Activated T-helper 17 cell treated with anti-CD3 and anti-CD28 coated beads, Interleukin-2, amount 50 U/mL, for 72 hours (primary cell): ENCODE data around the gene ARSB. TPM values are rescaled to one million over a fixed set of nuclear protein-coding genes. Genes with fewer than 3 reads are reported as not detected.

Experiments
- ATAC-seq: fragments of 150-1000 bp; cut with Tn5 transposase; replicated peaks from 2 replicates; pipeline ENCODE4 v1.10.0; 2021; ENCODE audit warnings: mild to moderate bottlenecking, moderate library complexity
- H3K27ac Mint-ChIP-seq: one replicate; pipeline ENCODE4 v1.8.0; 2022; ENCODE audit warnings: mixed read lengths
- H3K27me3 Mint-ChIP-seq: one replicate; pipeline ENCODE4 v1.8.0; 2022; ENCODE audit warnings: mixed read lengths
- H3K36me3 Mint-ChIP-seq: one replicate; pipeline ENCODE4 v1.8.0; 2022; ENCODE audit warnings: low read depth, mild to moderate bottlenecking, mixed read lengths
- H3K4me1 Mint-ChIP-seq: one replicate; pipeline ENCODE4 v1.8.0; 2022; ENCODE audit warnings: mixed read lengths
- H3K4me3 Mint-ChIP-seq: one replicate; pipeline ENCODE4 v1.8.0; 2022; ENCODE audit warnings: mild to moderate bottlenecking, mixed read lengths
- H3K9me3 Mint-ChIP-seq: one replicate; pipeline ENCODE4 v1.8.0; 2022; ENCODE audit warnings: mixed read lengths
- total RNA-seq, 2 donors: library from RNA; stranded (reverse); gene quantifications; one replicate each; pipeline ENCODE4 v1.2.3, GENCODE V29; 2022

The ARSB gene
- total RNA-seq, 2 donors from 2014 or later, result 6.2 to 21.9 TPM

- no peak for ATAC-seq
- H3K4me1 Mint-ChIP-seq, result no peaks in the 10 kb centered on the region
- H3K27ac Mint-ChIP-seq, result no peak overlapping the region
- no peak overlapping the region for H3K4me3 Mint-ChIP-seq
- peaks cover 5% of the 10 kb centered on the region for H3K9me3 Mint-ChIP-seq
- H3K27me3 Mint-ChIP-seq, result peaks cover 9% of the 10 kb centered on the region
- no peaks in the 10 kb centered on the region for H3K36me3 Mint-ChIP-seq
Measured at GRCh38 chr5:79008362-79008761, 23.3 kb upstream of the ARSB start.

GRCh38 chr5:79007872-79008271 lies 22.8 kb upstream of the ARSB start:
- no peak for ATAC-seq
- no peaks in the 10 kb centered on the region for H3K36me3 Mint-ChIP-seq
- no peaks in the 10 kb centered on the region for H3K9me3 Mint-ChIP-seq
- H3K27ac Mint-ChIP-seq, result no peak overlapping the region
- H3K27me3 Mint-ChIP-seq, result peaks cover 9% of the 10 kb centered on the region
- H3K4me1 Mint-ChIP-seq, result no peaks in the 10 kb centered on the region
- H3K4me3 Mint-ChIP-seq, result no peak overlapping the region

GRCh38 chr5:79005936-79006631 lies 21.0 kb upstream of the ARSB start:
- H3K9me3 Mint-ChIP-seq, result no peaks in the 10 kb centered on the region
- no peak overlapping the region for H3K27ac Mint-ChIP-seq
- no peaks in the 10 kb centered on the region for H3K36me3 Mint-ChIP-seq
- peaks cover 22% of the 10 kb centered on the region for H3K27me3 Mint-ChIP-seq
- no peak for ATAC-seq
- no peaks in the 10 kb centered on the region for H3K4me1 Mint-ChIP-seq
- H3K4me3 Mint-ChIP-seq, result no peak overlapping the region

- no peaks in the 10 kb centered on the region for H3K9me3 Mint-ChIP-seq
- no peak overlapping the region for H3K4me3 Mint-ChIP-seq
- no peaks in the 10 kb centered on the region for H3K36me3 Mint-ChIP-seq
- no peaks in the 10 kb centered on the region for H3K4me1 Mint-ChIP-seq
- no peak overlapping the region for H3K27ac Mint-ChIP-seq
- peaks cover 24% of the 10 kb centered on the region for H3K27me3 Mint-ChIP-seq
- no peak for ATAC-seq
Measured at GRCh38 chr5:79005151-79005550, 20.0 kb upstream of the ARSB start.

GRCh38 chr5:79002374-79002773 lies 17.3 kb upstream of the ARSB start:
- Mint-ChIP-seq H3K36me3 (no peaks in the 10 kb centered on the region), H3K4me1 (no peaks in the 10 kb centered on the region), H3K4me3 (no peak overlapping the region), H3K27me3 (peaks cover 33% of the 10 kb centered on the region), H3K27ac (no peak overlapping the region), H3K9me3 (no peaks in the 10 kb centered on the region)
- no peak for ATAC-seq

GRCh38 chr5:79001471-79001870 lies 16.4 kb upstream of the ARSB start:
- no peaks in the 10 kb centered on the region for H3K36me3 Mint-ChIP-seq
- H3K27ac Mint-ChIP-seq, result no peak overlapping the region
- no peak overlapping the region for H3K4me3 Mint-ChIP-seq
- no peak for ATAC-seq
- no peaks in the 10 kb centered on the region for H3K9me3 Mint-ChIP-seq
- no peaks in the 10 kb centered on the region for H3K4me1 Mint-ChIP-seq
- peaks cover 33% of the 10 kb centered on the region for H3K27me3 Mint-ChIP-seq

GRCh38 chr5:78997090-78997489 lies 12.0 kb upstream of the ARSB start:
- Mint-ChIP-seq H3K4me3 (no peak overlapping the region), H3K36me3 (no peaks in the 10 kb centered on the region), H3K27ac (no peak overlapping the region), H3K27me3 (peaks cover 17% of the 10 kb centered on the region), H3K4me1 (no peaks in the 10 kb centered on the region), H3K9me3 (no peaks in the 10 kb centered on the region)
- ATAC-seq, result no peak

- ATAC-seq, result no peak
- Mint-ChIP-seq H3K36me3 (no peaks in the 10 kb centered on the region), H3K9me3 (no peaks in the 10 kb centered on the region), H3K27ac (no peak overlapping the region), H3K4me3 (no peak overlapping the region), H3K27me3 (peaks cover 11% of the 10 kb centered on the region), H3K4me1 (no peaks in the 10 kb centered on the region)
Measured at GRCh38 chr5:78995521-78996007, 10.5 kb upstream of the ARSB start.

- Mint-ChIP-seq H3K36me3 (no peaks in the 10 kb centered on the region), H3K4me1 (no peaks in the 10 kb centered on the region), H3K9me3 (no peaks in the 10 kb centered on the region), H3K27ac (no peak overlapping the region), H3K4me3 (no peak overlapping the region), H3K27me3 (peaks cover 3% of the 10 kb centered on the region)
- ATAC-seq, result peak; percentile 65
Measured at GRCh38 chr5:78993165-78993564, 8.1 kb upstream of the ARSB start.

- Mint-ChIP-seq H3K4me1 (no peaks in the 10 kb centered on the region), H3K36me3 (no peaks in the 10 kb centered on the region), H3K4me3 (no peak overlapping the region), H3K27me3 (no peaks in the 10 kb centered on the region), H3K27ac (no peak overlapping the region), H3K9me3 (no peaks in the 10 kb centered on the region)
- no peak for ATAC-seq
Measured at GRCh38 chr5:78992146-78992545, 7.0 kb upstream of the ARSB start.

GRCh38 chr5:78989080-78989479 lies 4.0 kb upstream of the ARSB start:
- Mint-ChIP-seq H3K27ac (no peak overlapping the region), H3K4me1 (peaks cover 8% of the 10 kb centered on the region), H3K27me3 (no peaks in the 10 kb centered on the region), H3K4me3 (no peak overlapping the region), H3K9me3 (no peaks in the 10 kb centered on the region), H3K36me3 (no peaks in the 10 kb centered on the region)
- ATAC-seq, result no peak

GRCh38 chr5:78985725-78986223 lies 664 bp upstream of the ARSB start:
- Mint-ChIP-seq H3K4me3 (peak overlapping the region; percentile 92), H3K27me3 (no peaks in the 10 kb centered on the region), H3K27ac (peak overlapping the region; percentile 97), H3K9me3 (no peaks in the 10 kb centered on the region), H3K36me3 (no peaks in the 10 kb centered on the region), H3K4me1 (peaks cover 20% of the 10 kb centered on the region)
- peak; percentile 84 for ATAC-seq

- ATAC-seq, result peak; percentile 64
- Mint-ChIP-seq H3K4me3 (peak overlapping the region; percentile 92), H3K9me3 (no peaks in the 10 kb centered on the region), H3K27me3 (no peaks in the 10 kb centered on the region), H3K36me3 (no peaks in the 10 kb centered on the region), H3K4me1 (peaks cover 24% of the 10 kb centered on the region), H3K27ac (peak overlapping the region; percentile 85)
Measured at GRCh38 chr5:78984439-78985115, 533 bp downstream of the ARSB start.

GRCh38 chr5:78983601-78984438 lies 1.3 kb downstream of the ARSB start:
- peaks cover 30% of the 10 kb centered on the region for H3K4me1 Mint-ChIP-seq
- peak overlapping the region; percentile 85 for H3K27ac Mint-ChIP-seq
- peak overlapping the region; percentile 92 for H3K4me3 Mint-ChIP-seq
- H3K27me3 Mint-ChIP-seq, result no peaks in the 10 kb centered on the region
- no peak for ATAC-seq
- H3K36me3 Mint-ChIP-seq, result no peaks in the 10 kb centered on the region
- H3K9me3 Mint-ChIP-seq, result no peaks in the 10 kb centered on the region
